Transverse colon (tissue), 4 donors: ENCODE results near the gene DMD. TPM values are rescaled to one million over a fixed set of nuclear protein-coding genes. Genes with fewer than 3 reads are reported as not detected.

ENCODE experiments used
- DNase-seq: peaks from one replicate; pipeline ENCODE4 v3.0.0-alpha.2; 2019
- H3K27ac ChIP-seq, 4 donors: fragments of 200-600 bp; sonication (generic); 2 replicates each; pipeline ENCODE4 v1.5.1; 2016 to 2018; ENCODE audit warnings: inconsistent platforms in 4 of 4
- H3K27me3 ChIP-seq: fragments of 200-600 bp; sonication (generic); 2 replicates; pipeline ENCODE4 v1.5.1; 2017; ENCODE audit warnings: inconsistent platforms
- H3K36me3 ChIP-seq, 4 donors: fragments of 200-600 bp; sonication (generic); 2 replicates each; pipeline ENCODE4 v1.5.1; 2017 to 2019; ENCODE audit warnings: inconsistent platforms in 4 of 4
- H3K4me1 ChIP-seq, 4 donors: fragments of 200-600 bp; sonication (generic); 2 replicates each; pipeline ENCODE4 v1.5.1; 2017 to 2020; ENCODE audit warnings: inconsistent platforms in 4 of 4
- H3K4me3 ChIP-seq, 4 donors: fragments of 200-600 bp; sonication (generic); 1 replicate in 1 of 4; 2 replicates in 3 of 4; pipeline versions ENCODE4 v1.5.1 to v1.6.1; 2017 to 2019; ENCODE audit warnings: inconsistent platforms in 4 of 4
- H3K9me3 ChIP-seq, 2 donors: fragments of 200-600 bp; sonication (generic); 2 replicates each; pipeline ENCODE4 v1.5.1; 2017 to 2019; ENCODE audit warnings: inconsistent platforms in 2 of 2
- EP300 ChIP-seq: sonication (generic); formaldehyde crosslinking; IDR thresholded peaks from one replicate; pipeline ENCODE4 v1.6.1; 2017; ENCODE audit warnings: antibody characterized with exemption, low read depth
- POLR2A ChIP-seq: fragments of 450-650 bp; IDR thresholded peaks from one replicate; pipeline ENCODE4 v1.6.1; 2016; ENCODE audit warnings: antibody characterized with exemption, mild to moderate bottlenecking, moderate library complexity
- POLR2AphosphoS5 ChIP-seq, 3 donors: sonication (generic); formaldehyde crosslinking; IDR thresholded peaks; one replicate each; pipeline ENCODE4 v1.6.1; 2016; ENCODE audit warnings: antibody characterized with exemption in 3 of 3
- in situ Hi-C, 4 donors: fragments of 200-750 bp; cut with MboI; loops; one replicate each; pipeline versions ENCODE4 v1.15.0 to v1.15.1; 2017; ENCODE audit warnings: low sequenced_read_pairs in 3 of 4, low pct_ligation_motif_present in 1 of 4, low pct_unique_long_range_greater_than_20kb in 1 of 4
- intact Hi-C: fragments of 100-400 bp; cut with DNase I; formaldehyde crosslinking; loops from one replicate; pipeline ENCODE4 v1.15.1; 2023; ENCODE audit warnings: low total_unique reads
- small RNA-seq, 4 donors: library from RNA; depleted of rRNA; stranded (forward); fragments of <200 nt; gene quantifications; one replicate each; pipeline ENCODE3, GENCODE V24; 2016
- total RNA-seq, 4 donors: library from RNA; depleted of rRNA; stranded (reverse); fragments of >200 nt; gene quantifications; one replicate each; pipeline ENCODE4 v1.1.0, GENCODE V29; 2016
- TF ChIP-seq, protein P1 (sequence below), 5 experiments: fragments of 200-600 bp in 3 of 5; fragments of 450-650 bp in 2 of 5; sonication (generic) in 3 of 5; IDR thresholded peaks; 1 replicate in 2 of 5; 2 replicates in 3 of 5; pipeline ENCODE4 v1.5.1; 2016 to 2017; ENCODE audit warnings: antibody characterized with exemption in 5 of 5, inconsistent platforms in 3 of 5, mild to moderate bottlenecking in 2 of 5, moderate library complexity in 1 of 5

The DMD gene
- total RNA-seq, 4 donors from 2014 or later = 20.9 to 44.6 (median 32.5) TPM

- TF ChIP-seq, protein P1, sequence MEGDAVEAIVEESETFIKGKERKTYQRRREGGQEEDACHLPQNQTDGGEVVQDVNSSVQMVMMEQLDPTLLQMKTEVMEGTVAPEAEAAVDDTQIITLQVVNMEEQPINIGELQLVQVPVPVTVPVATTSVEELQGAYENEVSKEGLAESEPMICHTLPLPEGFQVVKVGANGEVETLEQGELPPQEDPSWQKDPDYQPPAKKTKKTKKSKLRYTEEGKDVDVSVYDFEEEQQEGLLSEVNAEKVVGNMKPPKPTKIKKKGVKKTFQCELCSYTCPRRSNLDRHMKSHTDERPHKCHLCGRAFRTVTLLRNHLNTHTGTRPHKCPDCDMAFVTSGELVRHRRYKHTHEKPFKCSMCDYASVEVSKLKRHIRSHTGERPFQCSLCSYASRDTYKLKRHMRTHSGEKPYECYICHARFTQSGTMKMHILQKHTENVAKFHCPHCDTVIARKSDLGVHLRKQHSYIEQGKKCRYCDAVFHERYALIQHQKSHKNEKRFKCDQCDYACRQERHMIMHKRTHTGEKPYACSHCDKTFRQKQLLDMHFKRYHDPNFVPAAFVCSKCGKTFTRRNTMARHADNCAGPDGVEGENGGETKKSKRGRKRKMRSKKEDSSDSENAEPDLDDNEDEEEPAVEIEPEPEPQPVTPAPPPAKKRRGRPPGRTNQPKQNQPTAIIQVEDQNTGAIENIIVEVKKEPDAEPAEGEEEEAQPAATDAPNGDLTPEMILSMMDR (IDR thresholded peaks at IDR 0.05) = no peak
- no peak for TF ChIP-seq POLR2AphosphoS5 (IDR thresholded peaks at IDR 0.05)
- TF ChIP-seq EP300 = no peak
- TF ChIP-seq POLR2A = no peak
- no peak overlapping the region for H3K27ac ChIP-seq
- H3K9me3 ChIP-seq = no peaks in the 10 kb centered on the region
- H3K27me3 ChIP-seq = no peaks in the 10 kb centered on the region
- DNase-seq = no peak
- intact Hi-C loops = no loop called here
- H3K4me3 ChIP-seq = no peak overlapping the region
- no peaks in the 10 kb centered on the region for H3K4me1 ChIP-seq
- in situ Hi-C loops = no loop called here
- H3K36me3 ChIP-seq = no peaks in the 10 kb centered on the region
Observed at GRCh38 chrX:31070057-31070468, 2141.3 kb downstream of the DMD start.

Small RNA genes within 50 kb of the gene (small RNA-seq; reads per million reads assigned to genes)
- gene MIR3915 (0 reads per million in 4 donors), gene MIR548F5 (0 reads per million in 4 donors), gene RNA5SP501 (0 reads per million in 4 donors), gene RNU6-894P (0 reads per million in 4 donors)
